Measurements from ENCODE around the gene C16orf92.

GRCh38 chr16:29985271-29985811 lies 37.7 kb upstream of the C16orf92 start:
- TF ChIP-seq CTCF (conservative IDR thresholded peaks at IDR 0.05) (no peak), EZH2 (IDR thresholded peaks at IDR 0.05; ENCODE audit: low read depth) (no peak)
